ENCODE data around the gene SPNS2.
"Not testable (repeated sequence)": the region's sequence is repeated elsewhere in the genome, so short reads cannot be mapped to it uniquely, and the experiment has no call there.

SPNS2 gene

DNA sequence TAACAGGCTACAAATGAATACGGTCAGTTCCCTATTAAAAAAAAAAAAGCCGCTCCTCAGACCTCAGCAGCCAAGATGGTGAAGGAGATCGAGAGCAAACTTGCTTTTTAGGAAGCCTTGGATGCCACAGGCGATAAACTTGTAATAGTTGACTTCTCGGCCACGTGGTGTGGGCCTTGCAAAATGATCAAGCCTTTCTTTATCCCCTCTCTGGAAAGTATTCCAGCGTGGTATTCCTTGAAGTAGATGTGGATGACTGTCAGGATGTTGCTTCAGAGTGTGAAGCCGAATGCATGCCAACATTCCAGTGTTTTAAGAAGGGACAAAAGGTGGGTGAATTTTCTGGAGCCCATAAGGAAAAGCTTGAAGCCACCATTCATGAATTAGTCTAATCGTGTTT lies 73.5 kb downstream of the SPNS2 start:
- no peak for DNase-seq (ENCODE audit: low read depth)

DNA sequence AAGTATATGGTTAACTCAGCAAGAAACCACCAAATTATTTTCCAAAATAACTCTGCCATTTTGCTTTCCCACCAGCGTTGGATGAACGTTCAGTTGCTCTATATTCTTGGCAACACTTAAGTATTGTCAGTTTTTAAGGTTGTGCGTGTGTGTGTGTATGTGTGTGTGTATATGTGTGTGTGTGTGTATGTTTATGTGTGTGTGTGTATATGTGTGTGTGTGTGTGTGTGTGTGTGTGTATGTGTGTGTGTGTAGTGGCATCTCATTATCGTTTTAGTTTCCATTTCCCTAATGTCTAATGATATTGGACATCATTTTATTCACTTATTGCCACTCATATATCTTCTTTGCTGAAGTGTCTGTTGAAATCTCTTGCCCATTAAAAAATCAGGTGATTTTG lies 74.4 kb downstream of the SPNS2 start:
- no peak for DNase-seq (ENCODE audit: low read depth)

GRCh38 chr17:4573669-4574068 lies 75.0 kb downstream of the SPNS2 start:
- DNase-seq (ENCODE audit: low read depth): no peak

GRCh38 chr17:4574448-4575045 lies 75.9 kb downstream of the SPNS2 start:
- DNase-seq (ENCODE audit: low read depth): no peak

DNA sequence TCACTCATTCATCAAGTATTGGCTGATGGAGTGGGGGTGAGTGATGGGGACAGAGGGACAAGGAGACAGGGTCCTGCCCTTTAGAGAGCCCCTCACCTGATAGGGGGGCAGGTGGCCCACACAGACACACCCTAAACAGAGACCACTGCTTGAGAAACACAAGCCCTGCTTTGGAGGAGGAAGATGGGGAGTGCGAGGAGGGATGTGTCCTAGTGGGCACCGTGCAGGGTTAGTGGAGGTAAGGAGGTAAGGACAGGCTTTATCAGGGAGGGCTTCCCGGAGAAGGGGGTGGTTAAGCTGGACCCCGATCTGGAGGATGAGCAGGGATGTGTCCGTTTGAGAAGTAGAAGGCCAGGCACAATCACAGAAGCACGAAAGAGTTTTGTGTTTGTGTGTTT lies 77.5 kb downstream of the SPNS2 start:
- DNase-seq (ENCODE audit: low read depth): no peak

GRCh38 chr17:4576729-4577322 lies 78.1 kb downstream of the SPNS2 start:
- no peak for DNase-seq (ENCODE audit: low read depth)

- DNase-seq (ENCODE audit: low read depth): no peak
These were observed 78.8 kb downstream of the SPNS2 start for GRCh38 chr17:4577386-4577993.

DNA sequence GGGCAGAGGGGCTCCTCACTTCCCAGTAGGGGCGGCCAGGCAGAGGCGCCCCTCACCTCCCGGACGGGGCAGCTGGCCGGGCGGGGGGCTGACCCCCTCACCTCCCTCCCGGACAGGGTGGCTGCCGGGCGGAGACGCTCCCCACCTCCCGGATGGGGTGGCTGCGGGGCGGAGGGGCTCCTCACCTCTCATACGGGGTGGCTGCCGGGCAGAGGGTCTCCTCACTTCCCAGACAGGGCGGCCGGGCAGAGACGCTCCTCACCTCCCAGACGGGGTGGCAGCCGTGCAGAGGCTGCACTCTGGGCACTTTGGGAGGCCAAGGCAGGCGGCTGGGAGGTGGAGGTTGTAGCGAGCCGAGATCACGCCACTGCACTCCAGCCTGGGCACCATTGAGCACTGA lies 79.7 kb downstream of the SPNS2 start:
- not testable (repeated sequence) for DNase-seq (ENCODE audit: low read depth)

- no peak for DNase-seq (ENCODE audit: low read depth)
These were observed 81.0 kb downstream of the SPNS2 start for GRCh38 chr17:4579678-4580077.

DNA sequence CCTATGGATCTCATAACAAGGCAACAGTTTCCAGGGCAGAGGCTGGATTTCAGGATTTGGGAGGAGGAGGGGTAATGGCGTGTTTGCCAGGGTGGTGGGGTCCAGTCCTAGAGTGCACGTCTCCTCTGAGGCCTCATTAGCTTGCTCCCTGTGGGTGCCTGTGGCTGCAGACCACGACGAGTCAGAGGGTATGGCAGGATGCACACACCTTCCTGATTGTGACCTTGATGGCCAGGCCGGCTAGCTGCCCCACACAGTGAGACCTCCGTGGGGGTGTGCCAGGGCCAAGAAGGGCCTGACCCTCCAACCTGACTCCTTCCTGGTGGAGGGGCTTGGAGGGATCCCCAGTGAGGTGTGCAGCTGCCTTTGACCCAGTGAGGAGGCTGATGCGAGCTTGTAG lies 81.6 kb downstream of the SPNS2 start:
- DNase-seq (ENCODE audit: low read depth): no peak

DNA sequence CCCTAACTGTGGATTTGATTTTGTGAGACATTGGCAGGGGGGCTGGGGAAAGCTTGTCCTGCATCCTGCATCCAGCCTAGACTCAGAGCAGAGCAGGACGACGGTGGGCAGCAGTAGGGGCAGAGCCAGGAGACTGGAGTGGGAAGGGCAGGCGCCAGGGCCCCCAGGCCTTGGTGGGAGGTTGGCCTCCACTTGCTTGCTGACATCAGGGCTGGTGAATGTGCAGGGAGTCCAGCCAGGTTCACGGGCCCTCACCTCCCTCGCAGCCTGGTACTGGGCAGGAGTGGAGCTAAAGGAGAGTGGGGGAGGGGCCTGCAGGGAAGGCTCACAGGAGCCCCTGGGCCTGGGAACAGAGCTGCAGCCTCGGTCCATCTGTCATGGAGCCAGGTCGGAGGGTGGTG lies 83.4 kb downstream of the SPNS2 start:
- no peak for DNase-seq (ENCODE audit: low read depth)

DNA sequence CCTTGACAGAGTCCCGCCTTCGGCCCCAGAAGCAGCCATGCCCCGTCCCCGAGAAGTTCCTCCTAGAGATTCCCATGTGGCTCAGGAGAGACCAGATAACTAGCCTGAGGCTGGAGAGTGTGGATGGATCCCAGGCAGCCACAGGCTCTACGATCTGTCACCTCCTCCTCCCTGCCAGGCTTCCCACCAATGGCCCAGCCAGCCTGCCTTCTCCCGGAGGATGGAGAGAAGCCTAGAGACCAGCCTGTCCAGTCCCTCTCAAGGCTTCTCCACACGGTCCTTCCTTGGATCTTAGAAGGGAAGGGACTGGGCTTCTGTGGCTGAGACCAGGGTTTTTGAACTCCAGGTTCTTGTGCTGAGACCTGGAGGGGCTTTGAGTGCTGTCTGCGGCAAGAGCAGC lies 84.0 kb downstream of the SPNS2 start:
- DNase-seq (ENCODE audit: low read depth): no peak

DNA sequence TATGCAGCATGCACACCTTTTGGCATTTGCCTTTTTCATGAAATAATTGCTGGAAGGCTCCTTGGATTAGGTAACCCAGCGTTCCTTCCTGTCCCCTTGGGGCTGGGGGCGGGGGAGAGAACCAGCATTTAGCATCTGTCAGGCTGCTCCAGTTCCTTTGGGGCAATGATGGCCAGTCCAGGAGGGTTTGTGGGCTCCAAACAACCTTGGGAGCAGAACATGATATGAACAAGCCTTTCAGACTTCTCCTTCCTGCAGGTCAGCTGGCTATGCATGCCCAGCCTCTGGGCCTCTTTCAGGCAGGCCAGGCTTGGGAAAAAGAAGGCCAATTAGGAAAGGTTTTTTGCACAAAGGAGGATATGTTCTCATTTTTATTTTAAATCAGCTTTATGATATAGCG lies 84.5 kb downstream of the SPNS2 start:
- DNase-seq (ENCODE audit: low read depth): no peak

GRCh38 chr17:4583782-4584100 lies 85.1 kb downstream of the SPNS2 start:
- no peak for DNase-seq (ENCODE audit: low read depth)

DNA sequence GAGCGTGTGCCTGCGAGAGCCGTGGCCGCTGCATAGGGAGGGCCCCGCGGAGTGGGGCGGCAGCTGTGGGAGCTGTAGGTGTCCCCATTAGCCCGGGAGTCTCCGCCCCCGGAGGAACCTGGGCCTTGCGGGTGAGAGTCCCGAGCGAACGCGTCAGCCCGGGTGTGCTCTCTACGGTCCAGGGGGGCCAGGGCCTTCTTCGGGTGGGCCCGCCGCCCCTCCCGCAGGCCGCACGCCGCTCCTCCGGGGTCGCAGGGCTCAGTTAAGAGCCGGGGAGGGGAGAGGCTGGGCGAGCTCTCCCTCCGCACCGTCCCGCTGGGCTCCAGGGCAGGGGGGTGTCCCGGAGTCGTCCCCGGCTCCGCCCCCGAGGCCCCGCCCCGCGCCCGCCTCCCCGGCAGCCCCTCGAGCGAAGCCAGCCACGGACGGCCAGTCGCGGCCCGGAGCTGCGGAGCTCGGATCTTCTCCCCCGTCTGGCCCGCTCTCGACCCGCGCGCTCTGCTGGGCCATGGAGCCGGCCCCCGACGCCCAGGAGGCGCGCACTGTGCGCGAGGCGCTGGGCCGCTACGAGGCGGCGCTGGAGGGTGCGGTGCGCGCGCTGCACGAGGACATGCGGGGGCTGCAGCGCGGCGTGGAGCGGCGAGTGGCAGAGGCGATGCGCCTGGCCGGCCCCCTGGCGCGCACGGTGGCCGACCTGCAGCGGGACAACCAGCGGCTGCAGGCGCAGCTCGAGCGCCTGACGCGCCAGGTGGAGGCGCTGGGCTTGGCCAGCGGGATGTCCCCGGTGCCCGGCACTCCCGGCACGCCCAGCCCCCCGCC lies 85.6 kb downstream of the SPNS2 start, which contains the start of gene SMTNL2:
TSS of gene SMTNL2 (plus strand) at position 429 of the 816 bp plus-strand sequence. CDS start at position 506, 77 bp downstream.
- DNase-seq (ENCODE audit: low read depth): no peak

DNA sequence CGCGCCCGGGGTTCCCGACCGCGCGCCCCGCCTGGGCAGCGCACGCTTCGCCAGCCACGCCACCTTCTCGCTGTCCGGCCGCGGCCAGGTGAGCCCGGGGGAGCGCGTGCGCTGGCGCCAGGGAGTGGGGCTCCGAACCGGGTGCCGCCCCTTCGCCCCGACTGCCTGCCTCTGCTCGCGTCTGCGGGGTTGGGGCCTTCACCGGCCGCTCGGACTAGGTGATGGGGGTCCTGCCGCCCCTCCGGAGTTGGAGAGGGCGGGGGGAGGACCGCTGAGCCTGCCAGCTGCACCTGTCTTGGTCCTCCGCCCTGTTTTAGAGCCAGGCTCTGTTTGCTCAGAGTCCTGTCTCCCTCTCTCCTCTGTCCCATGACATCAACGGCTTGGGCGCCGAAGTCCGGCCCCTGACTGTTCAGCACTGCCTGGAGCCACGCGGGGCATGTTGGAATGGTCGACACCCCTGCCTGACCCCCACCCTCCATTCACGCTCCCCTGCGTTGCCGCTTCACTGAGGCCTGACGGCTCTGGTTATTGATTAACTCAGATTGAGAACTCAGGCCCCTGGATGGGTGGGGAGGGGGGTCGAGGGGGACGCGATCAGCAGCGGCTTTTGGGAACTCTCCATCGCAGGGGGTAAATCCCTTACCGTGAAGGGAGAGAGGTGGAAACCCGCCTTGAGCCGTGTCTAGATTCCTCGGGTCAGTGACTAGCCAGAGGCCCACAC lies 86.4 kb downstream of the SPNS2 start:
- no peak for DNase-seq (ENCODE audit: low read depth)

- DNase-seq (ENCODE audit: low read depth): no peak
These were observed 86.9 kb downstream of the SPNS2 start for GRCh38 chr17:4585638-4585994.

GRCh38 chr17:4586043-4586442 lies 87.4 kb downstream of the SPNS2 start:
- no peak for DNase-seq (ENCODE audit: low read depth)

DNA sequence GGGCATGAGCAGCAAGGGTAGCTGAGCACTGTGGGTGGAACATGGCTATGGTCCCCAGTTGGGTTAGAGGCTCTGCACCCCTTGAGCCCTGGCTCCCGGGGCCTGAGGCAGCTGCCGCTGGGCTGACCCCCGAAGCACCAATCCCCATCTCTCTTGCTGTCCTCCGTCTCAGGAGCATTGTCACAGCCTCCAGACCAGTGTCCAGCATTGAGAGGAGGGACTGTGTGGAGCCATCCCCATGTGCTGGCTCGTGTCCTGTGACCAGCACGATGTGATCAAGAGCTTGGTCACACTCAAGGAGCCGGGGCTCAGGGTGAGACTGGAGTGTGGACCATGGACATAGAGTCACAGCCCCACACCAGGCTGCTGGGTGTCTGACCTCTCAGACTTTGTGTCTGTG lies 88.5 kb downstream of the SPNS2 start:
- DNase-seq (ENCODE audit: low read depth): no peak

- DNase-seq (ENCODE audit: low read depth): no peak
These were observed 89.1 kb downstream of the SPNS2 start for GRCh38 chr17:4587803-4588202.

DNA sequence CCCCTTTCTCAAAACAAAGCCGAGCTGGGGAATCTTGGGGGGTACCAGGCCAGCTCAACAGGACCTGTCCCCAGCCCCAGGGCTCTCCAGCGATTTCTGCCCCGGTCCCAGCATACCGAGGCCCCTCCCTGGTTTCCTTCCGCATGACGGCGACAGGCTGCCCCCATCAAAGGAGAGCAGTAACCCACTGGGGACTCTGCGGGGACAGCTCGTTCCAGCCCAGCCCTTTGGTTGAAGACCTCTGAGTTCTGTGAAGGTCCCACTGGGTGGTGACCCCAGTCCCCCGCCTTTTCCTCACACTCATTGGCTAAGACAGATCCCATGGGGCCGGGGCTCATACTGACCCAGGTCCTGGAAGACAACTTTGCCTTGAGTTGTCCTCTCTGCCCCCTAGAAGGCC lies 89.7 kb downstream of the SPNS2 start:
- no peak for DNase-seq (ENCODE audit: low read depth)
